ENCODE results near the gene ACBD6.
"Not testable (repeated sequence)": the region's sequence is repeated elsewhere in the genome, so short reads cannot be mapped to it uniquely, and the experiment has no call there.

Gene ACBD6

GRCh38 chr1:180412583-180412982, 89.8 kb downstream of the ACBD6 start:
- no peak for DNase-seq

- DNase-seq = not testable (repeated sequence)
Measured at GRCh38 chr1:180408128-180408527, 94.2 kb downstream of the ACBD6 start.

GRCh38 chr1:180407051-180407450, 95.3 kb downstream of the ACBD6 start:
- no peak for DNase-seq

- DNase-seq = no peak
Measured at GRCh38 chr1:180402551-180402950, 99.8 kb downstream of the ACBD6 start.

- DNase-seq = no peak
Measured at GRCh38 chr1:180402001-180402400, 100.4 kb downstream of the ACBD6 start.

GRCh38 chr1:180397175-180397574, 105.2 kb downstream of the ACBD6 start:
- DNase-seq = no peak

- DNase-seq = no peak
Measured at GRCh38 chr1:180392427-180393145, 109.8 kb downstream of the ACBD6 start.

- no peak for DNase-seq
Measured at GRCh38 chr1:180392020-180392419, 110.4 kb downstream of the ACBD6 start.

GRCh38 chr1:180387413-180387812, 115.0 kb downstream of the ACBD6 start:
- no peak for DNase-seq

- DNase-seq = no peak
Measured at GRCh38 chr1:180386745-180387367, 115.5 kb downstream of the ACBD6 start.

GRCh38 chr1:180385144-180385543, 117.2 kb downstream of the ACBD6 start:
- DNase-seq = no peak

GRCh38 chr1:180384286-180385005, 117.9 kb downstream of the ACBD6 start:
- DNase-seq = no peak

GRCh38 chr1:180382326-180383115, 119.9 kb downstream of the ACBD6 start:
- no peak for DNase-seq

GRCh38 chr1:180381184-180381580, 121.2 kb downstream of the ACBD6 start:
- no peak for DNase-seq

GRCh38 chr1:180380259-180381183, 121.9 kb downstream of the ACBD6 start:
- no peak for DNase-seq

- no peak for DNase-seq
Measured at GRCh38 chr1:180376800-180377199, 125.6 kb downstream of the ACBD6 start.

GRCh38 chr1:180376253-180376652, 126.1 kb downstream of the ACBD6 start:
- DNase-seq = no peak

GRCh38 chr1:180372728-180373127, 129.6 kb downstream of the ACBD6 start:
- DNase-seq = no peak

GRCh38 chr1:180370597-180370996, 131.8 kb downstream of the ACBD6 start:
- DNase-seq = no peak

- DNase-seq = no peak
Measured at GRCh38 chr1:180370188-180370587, 132.2 kb downstream of the ACBD6 start.

- no peak for DNase-seq
Measured at GRCh38 chr1:180369061-180369460, 133.3 kb downstream of the ACBD6 start.

Measured in NCI-H1417 (cell line).